IPS DF 6.9 (cell line): Measurements from ENCODE around the gene SLFN12.
"Not testable (repeated sequence)": the region's sequence is repeated elsewhere in the genome, so short reads cannot be mapped to it uniquely, and the experiment has no call there.

Experiments
- DNase-seq: peaks from one replicate; pipeline ENCODE4 v3.0.0-alpha.2; 2013; ENCODE audit warnings: low read depth, low spot score
- H3K27ac ChIP-seq: one replicate; pipeline ENCODE4 v1.5.1; 2013; ENCODE audit warnings: low read length, control low read depth
- H3K27me3 ChIP-seq: 2 replicates; pipeline ENCODE4 v1.6.1; 2013; ENCODE audit warnings: mild to moderate bottlenecking, low read length; ENCODE audit not compliant: control insufficient read depth, insufficient read depth
- H3K36me3 ChIP-seq: 2 replicates; pipeline ENCODE4 v1.6.1; 2013; ENCODE audit warnings: low read length; ENCODE audit not compliant: control insufficient read depth, insufficient read depth
- H3K4me1 ChIP-seq: 2 replicates; pipeline ENCODE4 v1.6.1; 2013; ENCODE audit warnings: low read length; ENCODE audit not compliant: control insufficient read depth, insufficient read depth
- H3K4me3 ChIP-seq: 2 replicates; pipeline ENCODE4 v1.5.1; 2013; ENCODE audit warnings: mild to moderate bottlenecking, low read length
- H3K9me3 ChIP-seq: 2 replicates; pipeline ENCODE4 v1.6.1; 2013; ENCODE audit warnings: low read length, inconsistent platforms; ENCODE audit not compliant: control insufficient read depth, insufficient read depth
- WGBS: extraction: QIAGEN DNeasy Blood & Tissue Kit; methylation state at CpG from one replicate; pipeline ENCODE4 v1.1.7; 2013; ENCODE audit warnings: mixed read lengths, missing lambda C conversion rate; ENCODE audit not compliant: insufficient read length, insufficient coverage; 5-methylcytosine and 5-hydroxymethylcytosine counted together

SLFN12 gene

GRCh38 chr17:35414707-35415106 is 17.6 kb downstream of the SLFN12 start:
- H3K27me3 ChIP-seq, DNase-seq, H3K4me3 ChIP-seq, H3K36me3 ChIP-seq, H3K9me3 ChIP-seq, H3K27ac ChIP-seq, H3K4me1 ChIP-seq: not testable (repeated sequence)
- WGBS = no CpG with 5 or more reads among the region's 2 CpGs

- DNase-seq = no peak
- Histone ChIP-seq H3K9me3 (no peaks in the 10 kb centered on the region), H3K36me3 (0 out of 2 replicates have a peak, but pooled peaks cover 2% of the 10 kb centered on the region), H3K27me3 (no peaks in the 10 kb centered on the region), H3K27ac (no peak overlapping the region), H3K4me1 (no peaks in the 10 kb centered on the region; the same call in 1 of the 2 replicates), H3K4me3 (no peak overlapping the region)
- no CpG with 5 or more reads among the region's 1 CpG for WGBS
These were observed 18.1 kb downstream of the SLFN12 start for GRCh38 chr17:35414247-35414646.

DNA sequence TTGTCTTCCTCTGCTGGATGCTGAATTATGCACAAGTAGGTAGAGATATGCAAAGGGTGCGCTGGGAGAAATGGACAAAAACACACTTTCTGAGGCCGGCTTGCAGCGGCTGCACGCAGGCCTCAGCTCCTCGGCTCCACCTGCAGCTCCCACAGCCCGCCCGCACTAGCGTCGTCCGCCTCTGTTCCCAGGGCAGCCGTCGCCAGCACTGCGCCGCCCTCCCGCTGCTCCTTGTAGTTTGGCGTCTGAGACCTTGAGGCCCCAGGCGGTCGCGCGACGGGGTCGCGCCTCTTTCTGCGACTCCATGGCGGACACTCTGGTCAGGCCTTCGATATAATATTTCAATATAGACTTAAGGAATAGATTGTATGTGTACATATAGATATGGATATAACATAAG is 24.8 kb downstream of the SLFN12 start:
- DNase-seq = no peak
- no CpG with 5 or more reads among the region's 26 CpGs for WGBS
- no peaks in the 10 kb centered on the region for H3K27me3 ChIP-seq

DNA sequence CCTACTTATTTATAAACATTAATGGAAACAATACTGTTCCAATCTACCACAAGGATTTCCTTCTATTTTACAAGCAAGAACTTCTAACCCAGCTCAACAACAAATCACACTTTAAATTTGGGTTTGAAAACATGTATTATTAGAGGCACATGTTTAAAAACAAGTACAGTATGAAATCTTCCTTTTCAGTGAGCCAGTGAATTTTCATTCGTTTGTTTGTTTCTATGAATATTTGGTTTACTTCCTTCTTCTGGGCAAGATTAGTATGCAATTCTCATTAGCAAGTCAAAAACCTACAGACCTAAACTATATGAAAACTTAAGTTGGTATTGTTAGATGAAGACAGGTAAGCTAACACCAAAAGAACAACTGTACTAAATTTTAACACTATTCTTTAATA is 25.7 kb downstream of the SLFN12 start:
- H3K9me3 ChIP-seq = no peaks in the 10 kb centered on the region
- WGBS = no CpG with 5 or more reads among the region's 1 CpG
- H3K4me3 ChIP-seq = no peak overlapping the region
- no peak overlapping the region for H3K27ac ChIP-seq
- DNase-seq = no peak
- no peaks in the 10 kb centered on the region; the same call in 1 of the 2 replicates for H3K4me1 ChIP-seq
- 0 out of 2 replicates have a peak, but pooled peaks cover 2% of the 10 kb centered on the region for H3K36me3 ChIP-seq
- H3K27me3 ChIP-seq = no peaks in the 10 kb centered on the region

More for the DNA sequence above, 24.8 kb downstream of the SLFN12 start:
- Histone ChIP-seq H3K4me1 (no peaks in the 10 kb centered on the region; the same call in 1 of the 2 replicates), H3K4me3 (no peak overlapping the region), H3K27ac (no peak overlapping the region), H3K36me3 (0 out of 2 replicates have a peak, but pooled peaks cover 2% of the 10 kb centered on the region), H3K9me3 (no peaks in the 10 kb centered on the region)

- Histone ChIP-seq H3K9me3 (no peaks in the 10 kb centered on the region), H3K27ac (no peak overlapping the region), H3K36me3 (no peaks in the 10 kb centered on the region), H3K4me1 (no peaks in the 10 kb centered on the region), H3K4me3 (no peak overlapping the region), H3K27me3 (no peaks in the 10 kb centered on the region)
- DNase-seq = no peak
- no CpG with 5 or more reads among the region's 1 CpG for WGBS
These were observed 27.9 kb downstream of the SLFN12 start for GRCh38 chr17:35404360-35404759.

DNA sequence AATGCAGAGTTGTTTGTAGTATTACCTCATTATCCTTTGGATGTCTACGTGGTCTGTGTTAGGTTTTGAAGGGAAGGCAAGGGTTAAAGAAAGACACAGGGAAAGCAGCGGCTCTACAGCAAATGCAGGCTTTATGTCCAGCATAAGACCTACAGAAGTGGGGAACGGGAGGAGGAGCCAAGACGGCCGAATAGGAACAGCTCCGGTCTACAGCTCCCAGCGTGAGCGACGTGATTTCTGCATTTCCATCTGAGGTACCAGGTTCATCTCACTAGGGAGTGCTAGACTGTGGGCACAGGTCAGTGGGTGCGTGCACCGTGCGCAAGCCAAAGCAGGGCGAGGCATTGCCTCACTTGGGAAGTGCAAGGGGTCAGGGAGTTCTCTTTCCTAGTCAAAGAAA is 38.5 kb downstream of the SLFN12 start:
- H3K36me3 ChIP-seq = not testable (repeated sequence)

DNA sequence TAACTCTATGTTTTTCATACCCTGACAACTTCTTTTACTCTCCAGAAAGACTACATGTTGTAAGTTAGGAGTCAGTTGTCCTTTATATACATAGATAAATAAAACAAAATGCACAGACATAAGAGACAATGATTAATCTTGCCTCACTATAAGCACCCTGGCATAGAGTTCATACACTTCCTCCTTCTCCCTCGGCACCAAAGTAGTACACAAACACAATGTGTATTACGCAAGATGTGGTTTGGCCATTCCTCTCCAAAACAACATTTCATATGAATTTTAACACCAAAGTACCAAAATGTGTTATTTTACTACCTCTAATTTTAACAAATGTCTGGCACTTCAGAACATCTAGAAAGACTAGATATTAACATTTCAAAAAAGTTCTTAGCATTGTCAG is 41.6 kb downstream of the SLFN12 start:
- Histone ChIP-seq H3K9me3 (no peaks in the 10 kb centered on the region), H3K36me3 (no peaks in the 10 kb centered on the region), H3K27me3 (no peaks in the 10 kb centered on the region), H3K27ac (no peak overlapping the region), H3K4me1 (no peaks in the 10 kb centered on the region), H3K4me3 (no peak overlapping the region)
- no peak for DNase-seq
- WGBS = no CpG with 5 or more reads among the region's 2 CpGs

More for the DNA sequence above, 38.5 kb downstream of the SLFN12 start:
- no CpG with 5 or more reads among the region's 13 CpGs for WGBS
- DNase-seq, H3K27ac ChIP-seq, H3K4me3 ChIP-seq, H3K27me3 ChIP-seq, H3K9me3 ChIP-seq, H3K4me1 ChIP-seq: not testable (repeated sequence)

GRCh38 chr17:35390156-35390555 is 42.1 kb downstream of the SLFN12 start:
- no peak for DNase-seq
- Histone ChIP-seq H3K9me3 (no peaks in the 10 kb centered on the region), H3K36me3 (no peaks in the 10 kb centered on the region), H3K27ac (no peak overlapping the region), H3K4me3 (no peak overlapping the region), H3K4me1 (no peaks in the 10 kb centered on the region), H3K27me3 (no peaks in the 10 kb centered on the region)
- WGBS = no CpG with 5 or more reads among the region's 2 CpGs

DNA sequence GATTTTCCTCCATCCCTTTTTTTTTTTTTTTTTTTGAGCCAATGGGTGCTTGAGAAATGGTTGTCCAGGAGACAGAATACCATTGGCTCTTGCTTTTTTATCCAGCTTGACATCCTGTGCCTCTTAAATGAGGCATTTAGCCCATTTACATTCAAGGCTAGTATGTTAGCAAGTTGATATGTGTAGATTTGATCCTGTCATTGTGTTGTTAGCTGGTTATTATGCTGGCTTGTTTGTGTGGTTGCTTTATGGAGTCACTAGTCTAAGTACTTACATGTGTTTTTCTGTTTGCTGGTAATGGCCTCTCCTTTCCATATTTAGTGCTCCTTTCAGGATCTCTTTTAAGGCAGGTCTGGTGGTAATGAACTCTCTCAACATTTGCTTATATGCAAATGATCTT is 44.8 kb downstream of the SLFN12 start:
- H3K9me3 ChIP-seq = no peaks in the 10 kb centered on the region

DNA sequence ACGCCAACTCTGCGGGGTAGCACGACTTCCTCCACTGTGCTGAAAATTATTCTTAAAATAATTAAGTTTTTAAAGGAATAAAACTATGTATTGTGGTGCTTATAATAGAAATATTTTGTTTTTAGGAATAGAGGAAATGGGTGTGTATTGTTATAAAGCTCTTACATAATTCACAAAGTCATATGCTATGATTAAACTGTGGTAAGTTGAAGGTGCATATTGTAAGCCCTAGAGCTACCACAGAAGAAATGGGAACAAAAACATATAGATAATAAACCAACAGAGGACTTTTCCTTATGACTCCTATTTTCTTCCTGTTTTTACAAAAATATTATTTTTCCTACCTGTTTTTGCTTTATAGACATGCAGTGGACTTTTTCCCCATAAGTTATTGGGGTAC is 54.6 kb downstream of the SLFN12 start:
- WGBS = no CpG with 5 or more reads among the region's 3 CpGs
- Histone ChIP-seq H3K27me3 (peaks cover 23% of the 10 kb centered on the region), H3K4me3 (no peak overlapping the region), H3K4me1 (no peaks in the 10 kb centered on the region), H3K27ac (no peak overlapping the region), H3K9me3 (no peaks in the 10 kb centered on the region), H3K36me3 (no peaks in the 10 kb centered on the region)
- DNase-seq = no peak

More for the DNA sequence above, 44.8 kb downstream of the SLFN12 start:
- no peaks in the 10 kb centered on the region for H3K27me3 ChIP-seq
- H3K4me3 ChIP-seq = no peak overlapping the region
- H3K36me3 ChIP-seq = no peaks in the 10 kb centered on the region
- H3K27ac ChIP-seq = no peak overlapping the region
- H3K4me1 ChIP-seq = no peaks in the 10 kb centered on the region
- no peak for DNase-seq

DNA sequence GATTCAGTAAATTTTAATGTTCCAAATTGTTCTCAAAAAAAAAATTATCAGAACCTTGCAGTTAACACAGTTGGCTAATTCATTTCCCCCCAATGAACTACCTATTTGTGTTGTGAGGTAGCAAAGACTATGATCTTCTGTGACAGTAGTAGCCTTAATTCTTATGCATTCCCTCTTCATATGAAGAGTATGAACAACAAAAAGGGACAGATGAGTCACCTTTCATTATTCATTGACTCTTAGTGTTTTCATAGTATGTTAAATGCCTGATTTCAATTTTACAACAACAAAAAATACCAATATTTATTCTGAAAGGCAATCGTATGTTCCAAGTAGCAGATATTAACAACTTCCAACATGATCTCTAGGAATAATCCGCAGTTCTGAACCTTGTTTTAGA is 55.2 kb downstream of the SLFN12 start:
- no CpG with 5 or more reads among the region's 2 CpGs for WGBS
- Histone ChIP-seq H3K27ac (no peak overlapping the region), H3K4me3 (no peak overlapping the region), H3K27me3 (peaks cover 24% of the 10 kb centered on the region), H3K9me3 (no peaks in the 10 kb centered on the region), H3K4me1 (no peaks in the 10 kb centered on the region), H3K36me3 (no peaks in the 10 kb centered on the region)
- no peak for DNase-seq
